Breast epithelium (tissue), 4 donors: ENCODE results near the gene MICAL2. TPM values are rescaled to one million over a fixed set of nuclear protein-coding genes. Genes with fewer than 3 reads are reported as not detected.

Experiments used
- DNase-seq, 2 donors: peaks; one replicate each; pipeline ENCODE4 v3.0.0-alpha.2; 2019; ENCODE audit warnings: low spot score in 2 of 2
- H3K27ac ChIP-seq, 2 donors: fragments of 200-600 bp; sonication (generic) in 1 of 2; one replicate each; pipeline ENCODE4 v1.5.1; 2016 to 2019; ENCODE audit warnings: mild to moderate bottlenecking in 1 of 2
- H3K27me3 ChIP-seq, 2 donors: fragments of 200-600 bp; sonication (generic) in 1 of 2; one replicate each; pipeline versions ENCODE4 v1.5.1 to v1.6.0; 2017 to 2019; ENCODE audit warnings: control low read depth in 1 of 2, mild to moderate bottlenecking in 1 of 2
- H3K36me3 ChIP-seq: fragments of 200-600 bp; one replicate; pipeline ENCODE4 v1.5.1; 2019
- H3K4me1 ChIP-seq, 2 donors: fragments of 200-600 bp; sonication (generic); one replicate each; pipeline ENCODE4 v1.5.1; 2016 to 2019; ENCODE audit warnings: control low read depth in 1 of 2
- H3K4me3 ChIP-seq, 3 donors: fragments of 200-600 bp; sonication (generic); 1 replicate in 2 of 3; 2 replicates in 1 of 3; pipeline ENCODE4 v1.5.1; 2016 to 2019; ENCODE audit warnings: mild to moderate bottlenecking in 3 of 3, moderate library complexity in 2 of 3
- H3K9me3 ChIP-seq, 2 donors: fragments of 200-600 bp; sonication (generic) in 1 of 2; one replicate each; pipeline ENCODE4 v1.5.1; 2016 to 2019; ENCODE audit warnings: control low read depth in 1 of 2
- CTCF ChIP-seq, 3 donors: fragments of 450-650 bp; IDR thresholded peaks; one replicate each; pipeline ENCODE4 v1.5.1; 2016 to 2017; ENCODE audit warnings: antibody characterized with exemption in 3 of 3, mild to moderate bottlenecking in 3 of 3, moderate library complexity in 3 of 3
- POLR2A ChIP-seq: fragments of 450-650 bp; IDR thresholded peaks from one replicate; pipeline ENCODE4 v1.6.1; 2016; ENCODE audit warnings: antibody characterized with exemption, mild to moderate bottlenecking, moderate library complexity
- POLR2AphosphoS5 ChIP-seq, 3 donors: sonication (generic); formaldehyde crosslinking; IDR thresholded peaks; one replicate each; pipeline ENCODE4 v1.6.1; 2017; ENCODE audit warnings: antibody characterized with exemption in 3 of 3
- intact Hi-C: fragments of 100-400 bp; cut with DNase I; formaldehyde crosslinking; loops from one replicate; pipeline ENCODE4 v1.15.1; 2023; ENCODE audit warnings: low total_unique reads
- total RNA-seq, 3 donors: library from RNA; depleted of rRNA; stranded (reverse); fragments of >200 nt; gene quantifications; one replicate each; pipeline ENCODE4 v1.1.0, GENCODE V29; 2016

MICAL2 gene
- total RNA-seq, 3 donors from 2014 or later: 30.9 to 52.4 (median 38.6) TPM

- TF ChIP-seq POLR2A (no peak), CTCF (IDR thresholded peaks at IDR 0.05) (no peak), POLR2AphosphoS5 (IDR thresholded peaks at IDR 0.05) (no peak)
- H3K4me3 ChIP-seq: no peak overlapping the region
- no peaks in the 10 kb centered on the region for H3K27me3 ChIP-seq
- no peaks in the 10 kb centered on the region for H3K4me1 ChIP-seq
- DNase-seq: no peak
- no peaks in the 10 kb centered on the region for H3K9me3 ChIP-seq
- intact Hi-C loops: no loop called here
- no peaks in the 10 kb centered on the region for H3K36me3 ChIP-seq
- H3K27ac ChIP-seq: no peak overlapping the region
These were observed 182.4 kb downstream of the MICAL2 start for GRCh38 chr11:12292766-12293165.

- Histone ChIP-seq H3K4me1 (no peaks in the 10 kb centered on the region), H3K27ac (no peak overlapping the region), H3K9me3 (peaks cover 0 to 6% of the 10 kb centered on the region in 2 donors), H3K27me3 (no peaks in the 10 kb centered on the region), H3K4me3 (no peak overlapping the region), H3K36me3 (no peaks in the 10 kb centered on the region)
- DNase-seq: no peak
- intact Hi-C loops: no loop called here
- TF ChIP-seq CTCF (IDR thresholded peaks at IDR 0.05) (no peak), POLR2A (no peak), POLR2AphosphoS5 (IDR thresholded peaks at IDR 0.05) (no peak)
These were observed 183.1 kb downstream of the MICAL2 start for GRCh38 chr11:12293486-12293885.

- no peak overlapping the region for H3K27ac ChIP-seq
- H3K27me3 ChIP-seq: no peaks in the 10 kb centered on the region
- DNase-seq: no peak
- H3K4me1 ChIP-seq: no peaks in the 10 kb centered on the region
- H3K4me3 ChIP-seq: no peak overlapping the region
- intact Hi-C loops: loop anchor here (5.0 kb wide), 1 partner anchor 1168 kb away; the partner anchor contains the start of gene BTBD10
- TF ChIP-seq CTCF (IDR thresholded peaks at IDR 0.05) (no peak), POLR2AphosphoS5 (IDR thresholded peaks at IDR 0.05) (no peak)
- no peaks in the 10 kb centered on the region for H3K36me3 ChIP-seq
- H3K9me3 ChIP-seq: peaks cover 0 to 14% of the 10 kb centered on the region in 2 donors
These were observed 184.2 kb downstream of the MICAL2 start for GRCh38 chr11:12294613-12295012.

GRCh38 chr11:12295943-12296342 is 185.6 kb downstream of the MICAL2 start:
- H3K9me3 ChIP-seq: peaks cover 0 to 14% of the 10 kb centered on the region in 2 donors
- H3K4me1 ChIP-seq: no peaks in the 10 kb centered on the region
- no peaks in the 10 kb centered on the region for H3K36me3 ChIP-seq
- H3K27ac ChIP-seq: no peak overlapping the region
- intact Hi-C loops: loop anchor here (5.0 kb wide), 1 partner anchor 1166 kb away; the partner anchor contains the start of gene BTBD10
- H3K4me3 ChIP-seq: no peak overlapping the region
- no peak for DNase-seq
- no peak for TF ChIP-seq POLR2A
- TF ChIP-seq CTCF (IDR thresholded peaks at IDR 0.05): no peak
- no peaks in the 10 kb centered on the region for H3K27me3 ChIP-seq

GRCh38 chr11:12298610-12299009 is 188.2 kb downstream of the MICAL2 start:
- DNase-seq: no peak
- Histone ChIP-seq H3K4me3 (no peak overlapping the region), H3K9me3 (peaks cover 0 to 14% of the 10 kb centered on the region in 2 donors), H3K27me3 (no peaks in the 10 kb centered on the region), H3K4me1 (no peaks in the 10 kb centered on the region), H3K27ac (no peak overlapping the region), H3K36me3 (no peaks in the 10 kb centered on the region)
- intact Hi-C loops: loop anchor here (5.0 kb wide), 1 partner anchor 1164 kb away; the partner anchor contains the start of gene BTBD10
- TF ChIP-seq POLR2A: no peak
- TF ChIP-seq POLR2AphosphoS5 (IDR thresholded peaks at IDR 0.05): no peak
- TF ChIP-seq CTCF (IDR thresholded peaks at IDR 0.05): no peak
